Keratinocyte (primary cell): ENCODE results near the gene RPL39. TPM values are rescaled to one million over a fixed set of nuclear protein-coding genes. Genes with fewer than 3 reads are reported as not detected.

Source experiments
- DNase-seq: peaks from one replicate; pipeline ENCODE4 v3.0.0-alpha.2; 2011; ENCODE audit warnings: low read depth, missing footprints, low spot score
- FAIRE-seq: peaks from 2 replicates; lab custom pipeline; 2011; peaks lifted over from hg19 to GRCh38; lab: Jason Lieb, UNC
- H2AFZ ChIP-seq: 2 replicates; pipeline ENCODE4 v1.6.0; 2012; ENCODE audit warnings: low read length, control low read depth, inconsistent platforms; ENCODE audit not compliant: control insufficient read depth
- H3K27ac ChIP-seq: 2 replicates; pipeline ENCODE4 v1.5.1; 2011; ENCODE audit warnings: low read length; ENCODE audit not compliant: control insufficient read depth, insufficient read depth
- H3K27me3 ChIP-seq: 3 replicates; pipeline ENCODE4 v1.6.0; 2011; ENCODE audit warnings: low read length; ENCODE audit not compliant: control insufficient read depth, insufficient read depth; ENCODE audit errors: extremely low read depth
- H3K36me3 ChIP-seq, 2 experiments: 2 replicates in 1 of 2; 3 replicates in 1 of 2; pipeline ENCODE4 v1.5.1; 2011; ENCODE audit warnings: low read length in 2 of 2, mild to moderate bottlenecking in 1 of 2; ENCODE audit not compliant: control insufficient read depth in 2 of 2, insufficient read depth in 2 of 2; ENCODE audit errors: extremely low read depth in 1 of 2
- H3K4me1 ChIP-seq: 3 replicates; pipeline ENCODE4 v1.5.1; 2011; ENCODE audit warnings: low read length; ENCODE audit not compliant: control insufficient read depth, insufficient read depth; ENCODE audit errors: extremely low read depth
- H3K4me2 ChIP-seq: 3 replicates; pipeline ENCODE4 v1.6.0; 2011; ENCODE audit warnings: low read depth, low read length; ENCODE audit not compliant: control insufficient read depth, insufficient read depth; ENCODE audit errors: extremely low read depth
- H3K4me3 ChIP-seq, 3 experiments: fragments of 200-600 bp in 1 of 3; sonication (generic) in 1 of 3; 2 replicates in 2 of 3; 3 replicates in 1 of 3; pipeline ENCODE4 v1.5.1; 2011 to 2016; ENCODE audit warnings: low read length in 3 of 3, mild to moderate bottlenecking in 3 of 3, control low read depth in 2 of 3, inconsistent platforms in 1 of 3, low read depth in 1 of 3, mixed read lengths in 1 of 3, mixed run types in 1 of 3, moderate library complexity in 1 of 3; ENCODE audit not compliant: control insufficient read depth in 2 of 3, insufficient read depth in 2 of 3; ENCODE audit errors: extremely low read depth in 1 of 3
- H3K79me2 ChIP-seq: 2 replicates; pipeline ENCODE4 v1.6.0; 2012; ENCODE audit warnings: low read length; ENCODE audit not compliant: control insufficient read depth, insufficient read depth
- H3K9ac ChIP-seq: 3 replicates; pipeline ENCODE4 v1.6.0; 2011; ENCODE audit warnings: low read length; ENCODE audit not compliant: control insufficient read depth, insufficient read depth; ENCODE audit errors: extremely low read depth
- H3K9me1 ChIP-seq: 3 replicates; pipeline ENCODE4 v1.6.0; 2011; ENCODE audit warnings: low read length; ENCODE audit not compliant: control insufficient read depth, insufficient read depth; ENCODE audit errors: extremely low read depth
- H3K9me3 ChIP-seq: 2 replicates; pipeline ENCODE4 v1.5.1; 2012; ENCODE audit warnings: low read depth, low read length; ENCODE audit not compliant: control insufficient read depth
- H4K20me1 ChIP-seq: 3 replicates; pipeline ENCODE4 v1.6.0; 2011; ENCODE audit warnings: low read length; ENCODE audit not compliant: control insufficient read depth, insufficient read depth; ENCODE audit errors: extremely low read depth
- EZH2 ChIP-seq: IDR thresholded peaks from one replicate; pipeline ENCODE4 v1.6.1; 2012; ENCODE audit warnings: inconsistent platforms, mild to moderate bottlenecking, low read length, moderate library complexity
- dilution Hi-C: fragments of 300-500 bp; cut with MboI; formaldehyde crosslinking; loops from one replicate; pipeline ENCODE4 v1.7.0; 2020; ENCODE audit warnings: low sequenced_read_pairs; ENCODE audit not compliant: extremely low pct_ligation_motif_present
- polyA minus RNA-seq, 3 experiments: library from RNA; depleted of rRNA, polyadenylated mRNA; stranded (reverse); fragments of >200 nt; gene quantifications; 1 replicate in 1 of 3; 2 replicates in 1 of 3; 3 replicates in 1 of 3; pipeline ENCODE4 v1.2.3, GENCODE V29; 2011
- polyA plus RNA-seq, 5 experiments: library from polyadenylated mRNA; depleted of rRNA in 3 of 5; stranded (reverse) in 3 of 5; stranded (forward) in 1 of 5; unstranded in 1 of 5; fragments of >200 nt; gene quantifications; 1 replicate in 1 of 5; 2 replicates in 3 of 5; 3 replicates in 1 of 5; pipeline versions ENCODE4 v1.2.1 to v1.2.3, GENCODE V29; 2011 to 2012; ENCODE audit warnings: missing spikeins in 2 of 5, low read depth in 1 of 5, low replicate concordance in 1 of 5
- TF ChIP-seq, protein P1 (sequence below), 3 experiments: IDR thresholded peaks in 1 of 3; conservative IDR thresholded peaks in 1 of 3; optimal IDR thresholded peaks in 1 of 3; 2 replicates in 2 of 3; 3 replicates in 1 of 3; pipeline versions ENCODE3 to v1.5.1; 2011; ENCODE audit warnings: low read length in 3 of 3, mild to moderate bottlenecking in 3 of 3, moderate library complexity in 2 of 3, control low read depth in 1 of 3, inconsistent platforms in 1 of 3; ENCODE audit not compliant: insufficient read depth in 2 of 3; ENCODE audit errors: extremely low read depth in 1 of 3

RPL39 gene
- polyA plus RNA-seq (2,139 to 2,988 TPM (median 2,842 TPM) in 3 replicates), polyA minus RNA-seq (29.4 to 836 TPM (median 704 TPM) in 3 replicates)
- 1,163 TPM for polyA plus RNA-seq (2011; ENCODE audit: low read depth)
- 2,854 and 6,071 TPM in 2 replicates for polyA plus RNA-seq (2011; cell fraction: cytosol; rRNA removed)
- polyA plus RNA-seq (2011; cell fraction: nucleus; rRNA removed) = 645 and 916 TPM in 2 replicates
- polyA plus RNA-seq (2012; ENCODE audit: low replicate concordance) = 4,181 and 6,227 TPM in 2 replicates
- polyA minus RNA-seq (2011; cell fraction: cytosol; rRNA and poly(A)+ RNA removed) = 510 TPM
- polyA minus RNA-seq (2011; cell fraction: nucleus; rRNA and poly(A)+ RNA removed) = 59.3 and 105 TPM in 2 replicates

DNA sequence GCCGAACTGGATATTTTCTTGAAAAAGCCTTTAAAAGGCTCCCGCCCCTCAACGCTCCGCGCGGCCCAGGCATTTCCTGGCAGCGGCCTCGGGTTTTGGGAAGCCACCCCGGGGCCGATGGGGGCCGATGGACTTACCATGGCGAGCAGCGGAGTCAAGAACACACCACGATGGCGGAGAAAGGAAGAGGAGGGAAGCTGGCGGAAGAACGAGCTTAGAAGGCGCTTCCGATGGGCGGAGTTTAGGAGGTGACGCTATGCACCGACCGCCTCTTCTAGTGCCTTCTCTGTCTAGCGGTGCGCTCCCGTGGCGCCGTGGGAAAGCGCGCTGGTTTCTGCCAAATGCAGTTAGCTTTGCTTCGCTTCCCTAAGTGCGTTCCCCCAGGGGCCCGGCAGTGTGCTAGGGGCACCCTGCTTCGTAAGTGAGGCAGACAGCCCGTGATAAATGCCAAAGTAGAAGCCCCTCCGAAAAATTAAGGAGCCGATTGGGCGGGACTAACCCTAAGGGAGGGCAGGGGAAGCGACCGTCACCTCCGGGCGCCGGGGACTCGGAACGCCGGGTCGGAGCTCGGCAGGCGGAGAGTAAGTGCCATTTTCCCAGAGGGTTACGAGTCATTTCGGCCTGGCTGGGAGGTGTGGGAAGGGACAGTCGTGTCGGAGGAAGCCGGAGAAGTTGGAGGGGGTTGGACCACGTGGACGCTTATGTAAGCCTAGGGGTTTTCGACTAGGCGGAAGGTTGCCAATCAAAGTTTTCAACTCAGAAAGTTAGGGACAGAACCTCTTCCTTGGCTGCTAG lies at the start of gene RPL39:
Gene RPL39 (minus strand): TSS at position 194 of the 795 bp plus-strand sequence. CDS start 54 bp downstream, at position 140.
- FAIRE-seq = no peak
- DNase-seq = peak; percentile 46

DNA sequence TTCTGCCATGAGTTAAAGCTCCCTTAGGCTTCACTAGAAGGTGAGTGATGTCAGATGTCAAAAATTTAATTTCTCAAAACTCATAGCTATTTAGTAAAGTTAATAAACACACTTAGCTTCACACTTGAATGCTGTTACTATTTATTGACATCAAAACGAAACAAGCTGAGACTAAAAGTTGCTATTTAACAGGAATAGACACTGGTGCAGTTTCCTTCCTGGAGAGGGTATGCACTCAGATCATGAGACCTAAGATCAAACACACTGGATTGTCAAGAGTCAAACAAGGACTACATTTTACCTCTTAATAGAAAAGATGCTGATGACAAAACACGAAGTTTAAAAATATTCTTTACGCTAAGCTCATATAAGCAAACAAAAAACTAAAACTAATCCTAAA lies 42.5 kb upstream of the RPL39 start:
- H3K27ac ChIP-seq = no peak overlapping the region
- no peak overlapping the region for H3K9ac ChIP-seq
- peaks cover 0 to 2% of the 10 kb centered on the region in 2 experiments for H3K36me3 ChIP-seq
- no peak for FAIRE-seq
- H3K9me3 ChIP-seq = no peaks in the 10 kb centered on the region
- no peak overlapping the region for H2AFZ ChIP-seq
- no peak for DNase-seq
- dilution Hi-C loops = no loop called here
- H3K9me1 ChIP-seq = no peaks in the 10 kb centered on the region
- H3K79me2 ChIP-seq = no peaks in the 10 kb centered on the region
- no peak for TF ChIP-seq EZH2
- TF ChIP-seq, protein P1, sequence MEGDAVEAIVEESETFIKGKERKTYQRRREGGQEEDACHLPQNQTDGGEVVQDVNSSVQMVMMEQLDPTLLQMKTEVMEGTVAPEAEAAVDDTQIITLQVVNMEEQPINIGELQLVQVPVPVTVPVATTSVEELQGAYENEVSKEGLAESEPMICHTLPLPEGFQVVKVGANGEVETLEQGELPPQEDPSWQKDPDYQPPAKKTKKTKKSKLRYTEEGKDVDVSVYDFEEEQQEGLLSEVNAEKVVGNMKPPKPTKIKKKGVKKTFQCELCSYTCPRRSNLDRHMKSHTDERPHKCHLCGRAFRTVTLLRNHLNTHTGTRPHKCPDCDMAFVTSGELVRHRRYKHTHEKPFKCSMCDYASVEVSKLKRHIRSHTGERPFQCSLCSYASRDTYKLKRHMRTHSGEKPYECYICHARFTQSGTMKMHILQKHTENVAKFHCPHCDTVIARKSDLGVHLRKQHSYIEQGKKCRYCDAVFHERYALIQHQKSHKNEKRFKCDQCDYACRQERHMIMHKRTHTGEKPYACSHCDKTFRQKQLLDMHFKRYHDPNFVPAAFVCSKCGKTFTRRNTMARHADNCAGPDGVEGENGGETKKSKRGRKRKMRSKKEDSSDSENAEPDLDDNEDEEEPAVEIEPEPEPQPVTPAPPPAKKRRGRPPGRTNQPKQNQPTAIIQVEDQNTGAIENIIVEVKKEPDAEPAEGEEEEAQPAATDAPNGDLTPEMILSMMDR (optimal IDR thresholded peaks at IDR 0.05 in 1 of 3, IDR thresholded peaks at IDR 0.05 in 1 of 3, conservative IDR thresholded peaks at IDR 0.05 in 1 of 3; ENCODE audit: extremely low read depth in 1 of 3, insufficient read depth in 2 of 3, low read length in 3 of 3) = no peak
- H3K4me2 ChIP-seq = no peak overlapping the region
- no peak overlapping the region for H3K4me3 ChIP-seq
- H3K4me1 ChIP-seq = no peaks in the 10 kb centered on the region
- H3K27me3 ChIP-seq = no peaks in the 10 kb centered on the region
- H4K20me1 ChIP-seq = no peaks in the 10 kb centered on the region

More for the DNA sequence above, at the start of gene RPL39:
- dilution Hi-C loops = no loop called here
- no peaks in the 10 kb centered on the region for H3K9me1 ChIP-seq
- H3K36me3 ChIP-seq = peaks cover 1 to 11% of the 10 kb centered on the region in 2 experiments
- peak within 1 kb of the TSS; percentile 83 for H3K27ac ChIP-seq
- H3K9me3 ChIP-seq = no peaks in the 10 kb centered on the region
- peak within 1 kb of the TSS; percentile 80 for H2AFZ ChIP-seq
- H3K4me2 ChIP-seq = peak within 1 kb of the TSS; percentile 71
- H3K79me2 ChIP-seq = peaks cover 46% of the 10 kb centered on the region
- H4K20me1 ChIP-seq = peaks cover 17% of the 10 kb centered on the region
- peak within 1 kb of the TSS; percentile 68 to 80 (median 74) for H3K4me3 ChIP-seq
- peak within 1 kb of the TSS; percentile 83 for H3K9ac ChIP-seq
- H3K27me3 ChIP-seq = no peaks in the 10 kb centered on the region
- TF ChIP-seq, protein P1 (optimal IDR thresholded peaks at IDR 0.05 in 1 of 3, IDR thresholded peaks at IDR 0.05 in 1 of 3, conservative IDR thresholded peaks at IDR 0.05 in 1 of 3; ENCODE audit: extremely low read depth in 1 of 3, insufficient read depth in 2 of 3, low read length in 3 of 3) = no peak
- no peak for TF ChIP-seq EZH2
- peaks cover 9% of the 10 kb centered on the region for H3K4me1 ChIP-seq
